SK-N-MC (cell line): ENCODE measurements around the gene CADPS.

Experiments used
- DNase-seq: peaks from one replicate; pipeline ENCODE4 v3.0.0-alpha.2; 2011; ENCODE audit warnings: low read depth, low spot score
- H3K27ac ChIP-seq: fragments of 200-600 bp; sonication (generic); 2 replicates; pipeline ENCODE4 v1.5.1; 2016; ENCODE audit warnings: mixed run types
- H3K36me3 ChIP-seq: fragments of 200-600 bp; sonication (generic); 2 replicates; pipeline ENCODE4 v1.6.1; 2017; ENCODE audit warnings: antibody characterized with exemption, low read length, mixed read lengths; ENCODE audit not compliant: insufficient read depth
- H3K4me3 ChIP-seq: fragments of 200-600 bp; sonication (generic); 2 replicates; pipeline ENCODE4 v1.5.1; 2016
- H3K9ac ChIP-seq: fragments of 200-600 bp; sonication (generic); 2 replicates; pipeline ENCODE4 v1.8.0; 2017; ENCODE audit warnings: mixed run types, mixed read lengths; ENCODE audit not compliant: insufficient read length
- H3K9me3 ChIP-seq: fragments of 200-600 bp; sonication (generic); 2 replicates; pipeline ENCODE4 v1.6.1; 2017; ENCODE audit warnings: low read depth, mild to moderate bottlenecking, antibody characterized with exemption, low read length, moderate library complexity, mixed read lengths
- EZH2 ChIP-seq: fragments of 200-600 bp; sonication (generic); IDR thresholded peaks from one replicate; pipeline ENCODE4 v1.6.1; 2017; ENCODE audit warnings: antibody characterized with exemption
- FOXP2 ChIP-seq: optimal IDR thresholded peaks from 2 replicates; pipeline ENCODE3; 2011; ENCODE audit warnings: mild to moderate bottlenecking, moderate library complexity; ENCODE audit not compliant: insufficient read depth; ENCODE audit errors: extremely low read length, control extremely low read depth
- POLR2AphosphoS5 ChIP-seq: IDR thresholded peaks from 2 replicates; pipeline ENCODE4 v1.6.1; 2012; ENCODE audit warnings: mild to moderate bottlenecking, low read depth, low read length, borderline replicate concordance

Gene CADPS

DNA sequence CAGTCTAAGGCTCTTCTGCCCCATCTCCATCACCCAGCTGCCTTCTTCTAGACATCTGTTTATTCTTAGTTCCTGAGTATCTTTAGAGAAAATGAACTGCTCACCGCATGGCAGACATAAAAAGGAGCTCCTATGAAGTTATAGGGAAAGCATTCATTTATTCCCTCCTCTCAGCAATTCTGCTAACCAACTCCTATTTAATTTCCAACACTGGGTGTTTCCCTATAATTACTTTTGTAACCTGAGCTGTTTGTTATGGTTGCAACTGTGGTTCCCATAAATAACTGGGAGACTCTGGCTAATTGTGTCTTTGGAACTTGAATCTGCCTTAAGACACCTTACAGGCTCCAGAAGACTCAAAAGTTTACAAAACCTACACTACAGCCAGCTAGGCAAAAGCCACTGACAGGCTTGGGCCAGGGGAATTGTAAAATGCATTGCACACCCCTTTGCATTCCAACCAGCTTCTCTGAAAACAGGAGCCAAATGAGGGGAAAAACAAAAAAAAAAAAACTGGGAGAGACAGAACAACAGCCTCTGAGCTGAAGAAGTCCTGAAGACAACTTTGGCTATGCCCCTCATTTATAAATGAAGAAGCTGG, 270.4 kb downstream of the CADPS start:
- Histone ChIP-seq H3K9me3 (no peaks in the 10 kb centered on the region), H3K27ac (no peak overlapping the region), H3K9ac (no peak overlapping the region), H3K4me3 (no peak overlapping the region), H3K36me3 (no peaks in the 10 kb centered on the region)
- DNase-seq = no peak
- TF ChIP-seq EZH2 = no peak
- TF ChIP-seq POLR2AphosphoS5 = no peak
- no peak for TF ChIP-seq FOXP2

- Histone ChIP-seq H3K9ac (no peak overlapping the region), H3K4me3 (no peak overlapping the region), H3K36me3 (no peaks in the 10 kb centered on the region), H3K9me3 (no peaks in the 10 kb centered on the region), H3K27ac (no peak overlapping the region)
- TF ChIP-seq POLR2AphosphoS5 (no peak), FOXP2 (no peak), EZH2 (no peak)
- no peak for DNase-seq
Observed at GRCh38 chr3:62604298-62604697, 270.9 kb downstream of the CADPS start.

GRCh38 chr3:62602987-62603386, 272.2 kb downstream of the CADPS start:
- Histone ChIP-seq H3K4me3 (no peak overlapping the region), H3K27ac (no peak overlapping the region), H3K9ac (no peak overlapping the region), H3K9me3 (no peaks in the 10 kb centered on the region), H3K36me3 (no peaks in the 10 kb centered on the region)
- TF ChIP-seq FOXP2 = no peak
- TF ChIP-seq POLR2AphosphoS5 = no peak
- no peak for DNase-seq

DNA sequence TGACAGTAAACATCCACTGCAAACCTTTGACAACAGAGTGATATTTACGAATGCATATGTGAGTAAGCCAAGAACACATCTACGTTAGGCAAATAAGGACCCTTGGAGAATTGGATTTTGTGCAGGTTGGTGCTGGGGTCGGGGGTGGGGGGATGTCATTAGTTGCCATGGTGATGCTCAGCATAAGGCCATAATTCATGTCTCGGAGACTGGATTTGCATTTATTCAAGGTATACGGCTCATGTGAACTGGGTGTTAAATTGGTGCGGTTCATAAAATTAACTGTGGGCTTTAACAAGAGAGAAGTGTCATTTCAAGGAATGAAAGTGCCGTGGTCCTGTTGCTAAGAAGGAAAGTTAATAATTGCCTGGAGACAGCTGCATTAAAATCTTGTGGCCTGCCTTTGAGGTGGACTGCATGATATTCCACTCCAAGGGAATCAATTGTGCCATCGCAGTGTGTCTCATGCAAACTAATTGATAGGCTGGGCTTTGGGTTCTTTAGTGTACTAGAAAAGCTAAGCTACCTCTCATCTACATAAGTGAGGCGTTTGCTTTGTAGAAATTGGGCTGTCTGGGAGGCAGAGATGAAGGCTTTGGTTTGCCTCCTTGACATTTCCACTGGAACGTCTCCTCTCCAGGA, 273.0 kb downstream of the CADPS start:
- Histone ChIP-seq H3K27ac (no peak overlapping the region), H3K9me3 (no peaks in the 10 kb centered on the region), H3K36me3 (no peaks in the 10 kb centered on the region), H3K9ac (no peak overlapping the region), H3K4me3 (no peak overlapping the region)
- no peak for TF ChIP-seq FOXP2
- no peak for TF ChIP-seq POLR2AphosphoS5
- TF ChIP-seq EZH2 = no peak
- DNase-seq = no peak

GRCh38 chr3:62601238-62602070, 273.8 kb downstream of the CADPS start:
- Histone ChIP-seq H3K9ac (no peak overlapping the region), H3K9me3 (no peaks in the 10 kb centered on the region), H3K27ac (no peak overlapping the region), H3K4me3 (no peak overlapping the region), H3K36me3 (no peaks in the 10 kb centered on the region)
- no peak for DNase-seq
- TF ChIP-seq FOXP2 (no peak), EZH2 (no peak), POLR2AphosphoS5 (no peak)

DNA sequence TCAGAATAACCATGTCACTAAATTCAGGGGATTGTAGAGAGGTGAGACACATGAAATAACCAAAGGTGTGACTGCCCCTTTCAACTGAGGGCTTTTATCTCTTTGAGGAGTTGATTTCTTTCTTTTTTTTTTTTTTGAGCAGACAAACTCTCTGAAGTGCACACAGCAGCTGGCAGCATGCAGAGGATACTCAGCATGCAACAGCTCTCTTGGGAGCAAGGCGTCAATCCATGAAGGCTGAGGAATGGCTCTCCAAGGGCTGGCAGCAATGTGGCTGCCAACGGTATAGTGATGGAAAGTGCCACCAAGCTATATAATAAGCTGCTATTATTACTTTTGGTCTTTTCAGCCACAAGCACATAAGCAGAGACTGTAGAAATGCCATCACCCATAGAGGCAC, 275.2 kb downstream of the CADPS start:
- Histone ChIP-seq H3K36me3 (no peaks in the 10 kb centered on the region), H3K27ac (no peak overlapping the region), H3K9ac (no peak overlapping the region), H3K9me3 (no peaks in the 10 kb centered on the region), H3K4me3 (no peak overlapping the region)
- no peak for TF ChIP-seq FOXP2
- no peak for TF ChIP-seq POLR2AphosphoS5
- TF ChIP-seq EZH2 = no peak
- no peak for DNase-seq

- Histone ChIP-seq H3K27ac (no peak overlapping the region), H3K4me3 (no peak overlapping the region), H3K9ac (no peak overlapping the region), H3K9me3 (no peaks in the 10 kb centered on the region), H3K36me3 (no peaks in the 10 kb centered on the region)
- TF ChIP-seq POLR2AphosphoS5 = no peak
- no peak for TF ChIP-seq FOXP2
- TF ChIP-seq EZH2 = no peak
- DNase-seq = no peak
Observed at GRCh38 chr3:62597491-62597890, 277.7 kb downstream of the CADPS start.

GRCh38 chr3:62592408-62592807, 282.8 kb downstream of the CADPS start:
- no peaks in the 10 kb centered on the region for H3K36me3 ChIP-seq
- TF ChIP-seq POLR2AphosphoS5 = no peak
- TF ChIP-seq FOXP2 = no peak
- no peak for TF ChIP-seq EZH2
- no peaks in the 10 kb centered on the region for H3K9me3 ChIP-seq

More at GRCh38 chr3:62592408-62592807, 282.8 kb downstream of the CADPS start:
- Histone ChIP-seq H3K9ac (no peak overlapping the region), H3K27ac (no peak overlapping the region), H3K4me3 (no peak overlapping the region)
- no peak for DNase-seq
